ENCODE measurements around the gene CFAP74.

DNA sequence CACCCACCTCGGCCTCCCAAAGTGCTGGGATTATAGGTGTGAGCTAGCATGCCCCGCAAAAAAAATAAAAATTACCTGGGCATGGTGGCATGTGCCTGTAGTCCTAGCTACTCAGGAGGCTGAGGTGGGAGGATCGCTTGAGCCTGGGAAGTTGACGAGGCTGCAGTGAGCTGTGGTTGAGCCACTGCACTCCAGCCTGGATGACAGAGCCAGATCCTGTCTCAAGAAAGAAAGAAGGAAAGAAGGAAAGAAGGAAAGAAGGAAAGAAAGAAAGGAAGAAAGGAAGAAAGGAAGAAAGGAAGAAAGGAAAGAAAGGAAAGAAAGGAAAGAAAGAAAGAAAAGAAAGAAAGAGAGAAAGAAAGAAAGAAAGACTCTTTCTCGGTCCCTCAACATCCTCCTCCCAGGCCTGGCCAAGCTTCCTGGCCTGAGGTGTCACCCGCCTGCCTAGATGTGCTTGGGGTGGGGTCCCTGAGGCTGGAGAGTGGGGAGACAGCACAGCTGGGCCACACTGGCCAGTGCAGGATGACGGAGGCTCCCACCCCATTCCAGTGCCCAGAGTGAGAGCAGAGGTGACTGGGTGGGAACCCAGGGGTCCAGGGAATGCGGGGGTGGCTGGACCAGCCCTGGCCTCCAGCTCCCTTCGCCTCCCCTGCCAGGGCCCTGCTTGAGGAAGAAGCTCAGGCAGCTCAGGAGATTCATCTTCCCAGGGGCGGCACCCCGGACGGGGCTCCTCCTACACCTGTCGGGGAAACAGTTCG lies 102.5 kb downstream of the CFAP74 start:
- TF ChIP-seq, protein P1, sequence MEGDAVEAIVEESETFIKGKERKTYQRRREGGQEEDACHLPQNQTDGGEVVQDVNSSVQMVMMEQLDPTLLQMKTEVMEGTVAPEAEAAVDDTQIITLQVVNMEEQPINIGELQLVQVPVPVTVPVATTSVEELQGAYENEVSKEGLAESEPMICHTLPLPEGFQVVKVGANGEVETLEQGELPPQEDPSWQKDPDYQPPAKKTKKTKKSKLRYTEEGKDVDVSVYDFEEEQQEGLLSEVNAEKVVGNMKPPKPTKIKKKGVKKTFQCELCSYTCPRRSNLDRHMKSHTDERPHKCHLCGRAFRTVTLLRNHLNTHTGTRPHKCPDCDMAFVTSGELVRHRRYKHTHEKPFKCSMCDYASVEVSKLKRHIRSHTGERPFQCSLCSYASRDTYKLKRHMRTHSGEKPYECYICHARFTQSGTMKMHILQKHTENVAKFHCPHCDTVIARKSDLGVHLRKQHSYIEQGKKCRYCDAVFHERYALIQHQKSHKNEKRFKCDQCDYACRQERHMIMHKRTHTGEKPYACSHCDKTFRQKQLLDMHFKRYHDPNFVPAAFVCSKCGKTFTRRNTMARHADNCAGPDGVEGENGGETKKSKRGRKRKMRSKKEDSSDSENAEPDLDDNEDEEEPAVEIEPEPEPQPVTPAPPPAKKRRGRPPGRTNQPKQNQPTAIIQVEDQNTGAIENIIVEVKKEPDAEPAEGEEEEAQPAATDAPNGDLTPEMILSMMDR (conservative IDR thresholded peaks at IDR 0.05; ENCODE audit: low read depth, low read length) = no peak
- TF ChIP-seq EZH2 (IDR thresholded peaks at IDR 0.05; ENCODE audit: borderline replicate concordance, low read depth, low read length, poor library complexity, severe bottlenecking) = no peak
